Right ventricle myocardium superior (tissue), 1 donor: ENCODE measurements around the gene JAML. TPM values are rescaled to one million over a fixed set of nuclear protein-coding genes. Genes with fewer than 3 reads are reported as not detected.
A peak's percentile ranks its signal among the peaks of the same experiment; 100 is the strongest.

ENCODE experiments used
- ATAC-seq: fragments of 200-7000 bp; cut with Tn5 transposase; one replicate; pipeline ENCODE4 v1.9.1; 2020; ENCODE audit warnings: mild to moderate bottlenecking; ENCODE audit not compliant: poor library complexity
- DNase-seq: peaks from one replicate; pipeline ENCODE4 v3.0.0-alpha.2; 2020
- intact Hi-C: fragments of 100-400 bp; cut with DNase I; formaldehyde crosslinking; loops from one replicate; pipeline ENCODE4 v1.11.2; 2022
- long read RNA-seq: library from polyadenylated mRNA; unstranded; transcript quantifications from one replicate; pipeline ENCODE4 v2.0.0, GENCODE V29; 2021
- total RNA-seq: library from RNA; stranded (reverse); fragmentation: NEBNext Ultra II Directional; extraction: Animal tissue kit (Norgen Biotek cat#: 25700); gene quantifications from one replicate; pipeline ENCODE4 v1.2.1, GENCODE V29; 2021
- donor health status: DM: no; HTN: yes; CAD: no; lungs with severe emphysema.

Gene JAML
- total RNA-seq = 2.7 TPM
- long read RNA-seq, partial matches to known transcripts = 0 of 4 reads
- long read RNA-seq, other reads (novel, unspliced or antisense) = 2 of 4 reads

- ATAC-seq (peak; percentile 34), DNase-seq (no peak)
- intact Hi-C loops = no loop called here
These were observed at the start of gene JAML for GRCh38 chr11:118224511-118225188. Gene JAML, minus strand, starts transcription at chr11:118225011. Its CDS starts 10,145 bp downstream, at chr11:118214866.

- DNase-seq (no peak), ATAC-seq (no peak)
- intact Hi-C loops = no loop called here
These were observed 49.4 kb upstream of the JAML start for GRCh38 chr11:118274186-118274585.

- ATAC-seq (no peak), DNase-seq (no peak)
- intact Hi-C loops = no loop called here
These were observed 47.2 kb upstream of the JAML start for GRCh38 chr11:118272001-118272400.

- DNase-seq = no peak
- ATAC-seq = no peak
- intact Hi-C loops = no loop called here
These were observed 42.7 kb upstream of the JAML start for GRCh38 chr11:118267486-118267885.

GRCh38 chr11:118265954-118266353, 41.1 kb upstream of the JAML start:
- intact Hi-C loops = no loop called here
- peak; percentile 50 for DNase-seq
- peak; percentile 45 for ATAC-seq

GRCh38 chr11:118264569-118265465, 40.0 kb upstream of the JAML start:
- ATAC-seq (no peak), DNase-seq (no peak)
- intact Hi-C loops = no loop called here

GRCh38 chr11:118263695-118264568, 39.1 kb upstream of the JAML start, which contains the start of gene MPZL2:
Gene MPZL2, minus strand, starts transcription at chr11:118264297. Its CDS starts 144 bp downstream, at chr11:118264153.
- DNase-seq = peak; percentile 52
- peak; percentile 84 for ATAC-seq
- intact Hi-C loops = no loop called here

GRCh38 chr11:118263112-118263511, 38.3 kb upstream of the JAML start:
- DNase-seq = no peak
- no peak for ATAC-seq
- intact Hi-C loops = no loop called here

GRCh38 chr11:118260353-118260752, 35.5 kb upstream of the JAML start:
- intact Hi-C loops = no loop called here
- ATAC-seq (no peak), DNase-seq (no peak)

GRCh38 chr11:118259138-118259537, 34.3 kb upstream of the JAML start:
- ATAC-seq = no peak
- intact Hi-C loops = no loop called here

GRCh38 chr11:118258410-118258809, 33.6 kb upstream of the JAML start:
- intact Hi-C loops = no loop called here

More at GRCh38 chr11:118259138-118259537, 34.3 kb upstream of the JAML start:
- DNase-seq = no peak

GRCh38 chr11:118252688-118253087, 27.9 kb upstream of the JAML start:
- intact Hi-C loops = no loop called here
- DNase-seq = no peak
- ATAC-seq = no peak

More at GRCh38 chr11:118258410-118258809, 33.6 kb upstream of the JAML start:
- DNase-seq = no peak
- ATAC-seq = no peak

GRCh38 chr11:118251858-118252652, 27.2 kb upstream of the JAML start, which contains the start of gene MPZL3:
Gene MPZL3, minus strand, starts transcription at chr11:118252365. Its CDS starts 71 bp downstream, at chr11:118252294.
- DNase-seq = peak; percentile 73
- intact Hi-C loops = no loop called here
- ATAC-seq = peak; percentile 88

- ATAC-seq (no peak), DNase-seq (no peak)
- intact Hi-C loops = no loop called here
These were observed 22.2 kb upstream of the JAML start for GRCh38 chr11:118247041-118247440.

- no peak for DNase-seq
- intact Hi-C loops = no loop called here
- no peak for ATAC-seq
These were observed 21.2 kb upstream of the JAML start for GRCh38 chr11:118245936-118246562.

- ATAC-seq (no peak), DNase-seq (no peak)
- intact Hi-C loops = no loop called here
These were observed 19.4 kb upstream of the JAML start for GRCh38 chr11:118243993-118244762.

- DNase-seq (no peak), ATAC-seq (no peak)
- intact Hi-C loops = no loop called here
These were observed 18.4 kb upstream of the JAML start for GRCh38 chr11:118243161-118243560.
